Raji (cell line): ENCODE measurements around the gene KRTAP10-9.
"Not testable (repeated sequence)": the region's sequence is repeated elsewhere in the genome, so short reads cannot be mapped to it uniquely, and the experiment has no call there.

ENCODE experiments used
- POLR2A ChIP-seq: IDR thresholded peaks from 2 replicates; pipeline ENCODE4 v1.6.1; 2011; ENCODE audit warnings: low read depth, low read length, control low read depth; ENCODE audit not compliant: insufficient read depth

Gene KRTAP10-9

GRCh38 chr21:44593598-44594405 is 33.1 kb upstream of the KRTAP10-9 start:
- TF ChIP-seq POLR2A: no peak

DNA sequence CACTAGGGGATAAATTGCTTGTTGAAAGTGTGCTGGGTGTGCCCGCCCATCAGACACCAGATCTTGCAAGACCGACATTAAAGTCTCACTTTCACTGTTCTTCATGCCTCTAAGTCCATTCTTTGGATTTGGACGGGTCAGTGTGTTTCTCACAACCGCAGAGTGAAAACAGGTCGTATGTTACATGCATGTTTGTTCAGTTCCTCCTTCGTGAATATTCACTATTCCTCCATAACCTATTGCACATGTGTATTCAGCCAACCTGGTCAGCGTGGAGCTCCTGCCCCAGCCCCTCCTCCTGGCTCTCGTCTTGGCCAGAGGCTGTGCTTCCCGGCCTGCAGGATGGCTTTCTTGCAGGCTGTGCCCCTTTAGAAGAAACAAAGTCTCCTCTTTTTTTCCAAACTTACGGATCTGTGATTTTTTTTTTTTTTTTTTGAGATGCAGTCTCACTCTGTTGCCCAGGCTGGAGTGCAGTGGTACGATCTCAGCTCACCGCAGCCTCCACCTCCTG is 32.4 kb upstream of the KRTAP10-9 start:
- TF ChIP-seq POLR2A: no peak

GRCh38 chr21:44595524-44595923 is 31.4 kb upstream of the KRTAP10-9 start:
- no peak for TF ChIP-seq POLR2A

- TF ChIP-seq POLR2A: no peak
These were observed 30.7 kb upstream of the KRTAP10-9 start for GRCh38 chr21:44596068-44596725.

- TF ChIP-seq POLR2A: no peak
These were observed 28.8 kb upstream of the KRTAP10-9 start for GRCh38 chr21:44598061-44598460.

DNA sequence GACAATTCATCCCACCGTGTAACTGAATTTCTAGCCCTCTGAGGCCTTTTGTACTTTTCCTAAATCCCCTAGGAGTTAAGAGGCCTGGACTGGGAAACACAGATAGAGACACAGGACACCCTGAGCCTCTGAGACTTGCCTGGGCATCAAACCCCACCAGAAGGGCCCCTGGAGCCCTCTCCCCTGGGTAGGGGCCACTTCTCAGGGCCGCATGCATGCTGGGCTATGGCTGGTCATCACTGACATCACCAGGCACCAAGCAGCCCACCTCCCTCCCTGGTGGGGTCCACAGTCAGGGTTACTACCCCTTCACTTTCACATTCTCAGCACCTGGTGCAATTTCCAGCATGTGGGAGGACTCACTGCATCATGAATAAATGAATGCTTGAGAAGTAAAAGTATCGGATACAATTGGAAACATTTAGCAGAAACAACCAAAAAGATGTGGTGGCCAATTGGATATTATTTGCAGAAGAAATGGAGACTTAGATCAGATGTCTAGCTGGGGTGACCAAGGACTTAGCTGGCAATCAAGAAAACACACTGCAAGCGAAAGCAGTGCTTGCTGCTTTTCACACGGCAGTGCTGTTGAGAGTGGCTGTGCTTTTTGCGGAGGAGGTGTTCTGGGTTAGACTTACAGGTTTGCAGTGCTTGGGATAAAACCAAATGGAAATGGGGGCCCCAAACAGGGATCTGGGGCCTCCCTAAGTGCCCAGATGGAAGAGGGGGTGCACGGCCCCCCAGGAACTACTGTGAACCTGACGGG is 27.4 kb upstream of the KRTAP10-9 start:
- no peak for TF ChIP-seq POLR2A

GRCh38 chr21:44600118-44600978 is 26.5 kb upstream of the KRTAP10-9 start, which contains the start of gene KRTAP10-7:
KRTAP10-7 (plus strand) TSS chr21:44600597; CDS start chr21:44600622, 25 bp downstream.
- TF ChIP-seq POLR2A: not testable (repeated sequence)

DNA sequence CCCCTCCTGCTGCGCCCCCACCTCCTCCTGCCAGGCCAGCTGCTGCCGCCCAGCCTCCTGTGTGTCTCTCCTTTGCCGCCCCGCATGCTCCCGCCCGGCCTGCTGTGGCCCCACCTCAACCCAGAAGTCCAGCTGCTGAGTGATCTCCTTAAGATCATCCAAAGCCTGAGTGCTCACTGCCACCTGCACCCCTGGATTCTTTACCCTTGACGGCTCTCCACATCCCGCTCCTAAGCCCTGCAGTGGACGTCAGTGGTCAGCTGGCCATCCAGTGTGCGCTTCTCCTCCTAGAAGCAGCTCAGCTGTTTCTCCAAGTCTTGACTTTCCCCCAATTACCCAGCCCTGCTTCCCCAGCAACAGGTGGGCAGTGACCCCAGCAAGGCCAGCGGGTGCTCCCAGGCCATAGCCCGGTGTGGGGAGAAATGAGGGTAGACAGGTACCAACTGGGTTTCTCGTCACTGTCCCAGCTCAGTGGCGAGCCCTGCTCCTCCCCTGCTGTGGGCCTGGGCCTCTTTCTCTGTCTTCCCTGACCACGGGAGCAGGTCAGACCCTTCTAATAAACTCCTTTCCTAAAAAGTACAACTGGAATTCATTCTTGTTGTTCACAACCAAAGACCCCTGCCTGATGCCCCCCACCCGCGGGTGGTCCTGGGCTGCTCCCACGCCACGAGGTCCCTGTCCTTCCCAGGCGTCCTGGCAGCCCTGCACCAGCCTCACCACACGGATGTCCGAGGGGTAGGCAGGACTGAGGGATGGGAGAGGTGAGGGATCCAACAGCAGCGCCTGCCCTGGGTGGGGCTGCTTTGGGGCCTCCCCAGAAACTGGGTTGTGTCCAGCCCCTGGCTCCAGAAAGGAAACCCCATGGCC is 25.1 kb upstream of the KRTAP10-9 start:
- TF ChIP-seq POLR2A: no peak

- TF ChIP-seq POLR2A: no peak
These were observed 24.4 kb upstream of the KRTAP10-9 start for GRCh38 chr21:44602463-44602850.

DNA sequence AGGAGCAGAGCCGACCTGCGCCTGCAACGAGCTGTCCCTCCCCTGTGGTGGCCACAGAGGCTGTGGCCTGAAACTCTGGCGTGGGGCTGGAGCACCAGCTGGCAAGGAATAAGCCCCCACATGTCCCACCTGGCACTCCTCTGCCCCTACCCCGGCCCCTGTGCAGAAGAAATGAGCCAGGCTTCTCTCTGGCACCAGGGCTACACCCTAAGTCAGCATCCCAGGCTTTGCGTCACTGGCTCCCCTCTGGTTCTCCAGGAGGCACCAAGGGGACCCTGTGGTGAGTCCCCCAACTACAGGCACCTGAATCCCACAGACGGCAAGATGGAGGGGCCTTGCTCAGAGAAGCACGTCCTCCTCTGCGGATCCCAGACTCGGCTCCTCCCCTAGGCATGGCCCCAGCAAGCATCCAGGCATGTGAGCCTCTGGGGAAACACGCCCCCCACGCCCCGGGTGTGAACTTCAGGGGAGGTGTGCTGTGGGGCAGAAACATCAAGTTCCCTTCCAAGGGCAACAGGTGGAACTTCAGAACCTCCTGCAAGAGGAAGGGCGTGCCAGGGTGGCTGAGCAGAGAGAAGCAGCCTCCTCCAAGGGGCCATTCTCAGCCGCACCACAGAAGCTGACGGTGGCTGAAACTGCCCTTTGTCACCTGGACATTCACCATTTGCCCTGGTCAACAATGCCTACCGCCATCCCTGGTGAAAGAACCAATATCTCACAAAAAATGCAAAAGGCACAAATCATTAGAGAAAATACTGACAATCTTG is 23.6 kb upstream of the KRTAP10-9 start:
- TF ChIP-seq POLR2A: no peak

DNA sequence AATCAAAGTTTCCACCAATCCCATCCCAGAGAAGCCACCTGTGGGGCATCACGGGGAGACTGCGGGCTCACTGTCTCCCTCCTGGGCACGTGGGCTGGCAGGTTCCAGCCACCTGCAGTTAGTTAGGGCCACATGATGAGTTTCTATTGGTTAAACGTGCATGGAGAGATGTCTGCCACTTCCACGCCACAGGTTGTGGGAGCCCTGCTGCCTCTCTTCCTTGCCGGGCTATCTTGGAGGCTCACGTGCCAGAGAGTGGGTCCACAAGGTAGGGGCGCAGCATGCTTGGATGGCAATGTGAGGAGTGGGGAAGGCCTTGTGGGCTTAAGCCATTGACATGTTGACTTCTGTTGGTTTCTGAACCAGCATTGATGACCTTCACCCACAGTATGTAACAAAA is 23.0 kb upstream of the KRTAP10-9 start:
- no peak for TF ChIP-seq POLR2A

DNA sequence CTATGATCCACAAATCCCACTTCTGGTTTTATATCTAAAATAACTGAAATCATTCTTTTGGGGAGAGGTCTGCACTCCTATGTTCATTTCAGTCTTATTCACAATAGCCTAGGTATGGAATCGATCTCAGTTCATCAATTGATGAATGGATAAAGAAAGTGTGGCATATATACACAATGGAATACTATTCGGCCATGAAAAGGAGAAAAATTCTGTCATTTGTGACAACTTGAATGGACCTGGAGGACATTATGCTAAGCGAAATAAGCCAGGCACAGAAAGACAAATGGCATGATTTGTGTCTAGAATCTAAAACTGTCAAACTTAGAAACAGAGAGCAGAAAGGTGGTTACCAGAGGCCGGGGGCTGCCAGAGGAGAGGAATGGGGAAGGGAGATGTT is 20.4 kb upstream of the KRTAP10-9 start:
- TF ChIP-seq POLR2A: no peak

GRCh38 chr21:44609193-44609592 is 17.7 kb upstream of the KRTAP10-9 start:
- no peak for TF ChIP-seq POLR2A

DNA sequence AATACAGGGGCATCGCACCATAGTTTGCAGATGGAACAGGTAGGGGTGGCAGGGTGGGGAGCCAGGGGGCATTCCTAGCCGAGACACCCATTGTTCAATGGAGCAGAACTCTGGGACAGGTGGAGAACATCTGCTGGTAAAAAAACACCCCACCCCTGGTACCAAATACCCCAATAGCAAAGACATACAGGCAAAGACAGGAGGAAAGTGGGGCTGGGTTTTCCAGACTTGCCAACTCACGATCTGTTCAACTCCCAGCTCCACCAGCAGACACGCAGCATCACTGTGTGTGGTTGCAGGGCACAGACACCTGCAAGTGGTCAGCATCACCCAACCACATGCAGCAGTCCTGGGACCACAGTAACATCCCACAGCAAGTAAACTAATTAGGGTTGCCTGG is 15.3 kb upstream of the KRTAP10-9 start:
- TF ChIP-seq POLR2A: no peak
